H1 (cell line): Measurements from ENCODE around the gene KIF13A. TPM values are rescaled to one million over a fixed set of nuclear protein-coding genes. Genes with fewer than 3 reads are reported as not detected.

Experiments
- CTCF ChIA-PET: fragments of 300-600 bp; sonication (Branson Sonifier 250); formaldehyde crosslinking; loops from one replicate; lab custom pipeline; 2021; ENCODE audit not compliant: partially characterized antibody; lab: Charles Lee
- POLR2A ChIA-PET: fragments of 300-600 bp; sonication (Branson Sonifier 250); formaldehyde crosslinking; loops from one replicate; lab custom pipeline; 2021; ENCODE audit warnings: inconsistent platforms; ENCODE audit not compliant: partially characterized antibody; lab: Charles Lee
- DNase-seq, 2 experiments: peaks; one replicate each; pipeline versions ENCODE4 v3.0.0 to v3.0.0-alpha.2; 2010 to 2022; ENCODE audit warnings: low spot score in 2 of 2, low read depth in 1 of 2, mixed read lengths in 1 of 2
- FAIRE-seq: peaks from 2 replicates; lab custom pipeline; 2011; peaks lifted over from hg19 to GRCh38; lab: Jason Lieb, UNC
- H2AFZ ChIP-seq: 2 replicates; pipeline ENCODE4 v1.8.1; 2012; ENCODE audit warnings: low read length, inconsistent platforms
- H2AK5ac ChIP-seq: 2 replicates; pipeline ENCODE4 v1.6.1; 2013; ENCODE audit warnings: low read depth, low read length
- H2BK120ac ChIP-seq: replicated peaks from 2 replicates; pipeline ENCODE3; 2013; ENCODE audit warnings: low read depth, low read length, inconsistent platforms
- H2BK12ac ChIP-seq: 2 replicates; pipeline ENCODE4 v1.6.1; 2013; ENCODE audit warnings: low read depth, low read length
- H2BK15ac ChIP-seq: 2 replicates; pipeline ENCODE4 v1.6.1; 2013; ENCODE audit warnings: low read length
- H2BK20ac ChIP-seq: 2 replicates; pipeline ENCODE4 v1.6.1; 2013; ENCODE audit warnings: low read length
- H2BK5ac ChIP-seq: 2 replicates; pipeline ENCODE4 v1.6.1; 2013; ENCODE audit warnings: low read depth, low read length
- H3K14ac ChIP-seq: 2 replicates; pipeline ENCODE4 v1.6.1; 2013; ENCODE audit warnings: inconsistent platforms; ENCODE audit not compliant: insufficient read length
- H3K18ac ChIP-seq: 2 replicates; pipeline ENCODE4 v1.6.1; 2013; ENCODE audit warnings: low read length; ENCODE audit errors: extremely low read depth
- H3K23ac ChIP-seq: 2 replicates; pipeline ENCODE4 v1.6.1; 2013; ENCODE audit warnings: inconsistent platforms; ENCODE audit not compliant: insufficient read length
- H3K23me2 ChIP-seq: 2 replicates; pipeline ENCODE4 v1.6.1; 2013; ENCODE audit warnings: low read depth, low read length
- H3K27ac ChIP-seq: 2 replicates; pipeline ENCODE4 v1.6.1; 2011; ENCODE audit warnings: low read depth, low read length, inconsistent platforms
- H3K27me3 ChIP-seq, 4 experiments: replicated peaks in 1 of 4; 1 replicate in 1 of 4; 2 replicates in 3 of 4; pipeline versions ENCODE4 v1.6.1 to v1.8.1; 2011 to 2013; ENCODE audit warnings: low read length in 3 of 4, mild to moderate bottlenecking in 3 of 4, inconsistent platforms in 2 of 4, mixed read lengths in 2 of 4, moderate library complexity in 1 of 4; ENCODE audit not compliant: control insufficient read depth in 3 of 4, insufficient read depth in 3 of 4; ENCODE audit errors: extremely low read depth in 1 of 4
- H3K36me3 ChIP-seq, 4 experiments: 2 replicates each; pipeline versions ENCODE4 v1.6.1 to v1.8.1; 2011 to 2013; ENCODE audit warnings: mild to moderate bottlenecking in 4 of 4, low read length in 3 of 4, moderate library complexity in 2 of 4, control low read depth in 1 of 4, inconsistent platforms in 1 of 4; ENCODE audit not compliant: insufficient read depth in 4 of 4, control insufficient read depth in 2 of 4
- H3K4ac ChIP-seq: replicated peaks from 2 replicates; pipeline ENCODE3; 2013; ENCODE audit warnings: low read length, low read depth, mixed read lengths, inconsistent platforms; ENCODE audit not compliant: insufficient read length
- H3K4me1 ChIP-seq, 4 experiments: replicated peaks in 1 of 4; 1 replicate in 1 of 4; 2 replicates in 3 of 4; pipeline versions ENCODE4 v1.6.1 to v1.8.1; 2011 to 2013; ENCODE audit warnings: low read length in 3 of 4, inconsistent platforms in 2 of 4, mixed read lengths in 1 of 4; ENCODE audit not compliant: insufficient read depth in 4 of 4, control insufficient read depth in 3 of 4
- H3K4me2 ChIP-seq, 2 experiments: 2 replicates each; pipeline versions ENCODE4 v1.6.1 to v1.8.1; 2011 to 2013; ENCODE audit warnings: low read depth in 2 of 2, low read length in 2 of 2, control low read depth in 1 of 2, inconsistent platforms in 1 of 2, mild to moderate bottlenecking in 1 of 2; ENCODE audit not compliant: insufficient read depth in 1 of 2
- H3K4me3 ChIP-seq, 4 experiments: fragments of 200-600, 300-600 bp in 1 of 4; sonication (generic), shearing (Covaris generic), sonication (Bioruptor Twin) in 1 of 4; 2 replicates each; pipeline versions ENCODE4 v1.5.1 to v1.8.1; 2011 to 2016; ENCODE audit warnings: low read length in 4 of 4, low read depth in 3 of 4, control low read depth in 2 of 4, inconsistent platforms in 2 of 4, mild to moderate bottlenecking in 2 of 4, mixed read lengths in 1 of 4, moderate library complexity in 1 of 4; ENCODE audit not compliant: insufficient read depth in 2 of 4; ENCODE audit errors: extremely low read depth in 1 of 4
- H3K56ac ChIP-seq: replicated peaks from 2 replicates; pipeline ENCODE3; 2013; ENCODE audit warnings: low read depth, mild to moderate bottlenecking, mixed read lengths, low read length, inconsistent platforms; ENCODE audit not compliant: insufficient read length
- H3K79me1 ChIP-seq: 2 replicates; pipeline ENCODE4 v1.6.1; 2013; ENCODE audit warnings: low read depth, low read length, control low read depth
- H3K79me2 ChIP-seq, 2 experiments: 2 replicates each; pipeline versions ENCODE4 v1.6.1 to v1.8.1; 2012 to 2013; ENCODE audit warnings: low read length in 2 of 2, mild to moderate bottlenecking in 2 of 2, inconsistent platforms in 1 of 2; ENCODE audit not compliant: insufficient read depth in 2 of 2, control insufficient read depth in 1 of 2
- H3K9ac ChIP-seq, 4 experiments: replicated peaks in 1 of 4; 1 replicate in 1 of 4; 2 replicates in 3 of 4; pipeline versions ENCODE4 v1.6.1 to v1.8.1; 2011 to 2013; ENCODE audit warnings: low read depth in 3 of 4, low read length in 3 of 4, control low read depth in 2 of 4, mild to moderate bottlenecking in 2 of 4, moderate library complexity in 2 of 4, inconsistent platforms in 1 of 4; ENCODE audit errors: extremely low read depth in 1 of 4
- H3K9me3 ChIP-seq, 2 experiments: 2 replicates each; pipeline versions ENCODE4 v1.6.1 to v1.8.1; 2012 to 2013; ENCODE audit warnings: mild to moderate bottlenecking in 2 of 2, moderate library complexity in 2 of 2, control low read depth in 1 of 2, inconsistent platforms in 1 of 2, low read depth in 1 of 2, low read length in 1 of 2, mixed read lengths in 1 of 2; ENCODE audit not compliant: insufficient read depth in 2 of 2
- H4K20me1 ChIP-seq, 2 experiments: replicated peaks in 1 of 2; 2 replicates each; pipeline versions ENCODE3 to v1.8.1; 2011 to 2013; ENCODE audit warnings: inconsistent platforms in 2 of 2, low read length in 2 of 2, mild to moderate bottlenecking in 1 of 2; ENCODE audit not compliant: insufficient read depth in 2 of 2, control insufficient read depth in 1 of 2
- H4K5ac ChIP-seq: 2 replicates; pipeline ENCODE4 v1.6.1; 2013; ENCODE audit warnings: low read length, low read depth, mixed read lengths, inconsistent platforms; ENCODE audit not compliant: insufficient read length
- H4K8ac ChIP-seq: 2 replicates; pipeline ENCODE4 v1.8.0; 2013; ENCODE audit warnings: mild to moderate bottlenecking, moderate library complexity, low read length, inconsistent platforms; ENCODE audit not compliant: insufficient read depth; ENCODE audit errors: extremely low read depth
- H4K91ac ChIP-seq: replicated peaks from 2 replicates; pipeline ENCODE3; 2013; ENCODE audit warnings: low read length, mixed read lengths, inconsistent platforms; ENCODE audit not compliant: insufficient read length
- BRCA1 ChIP-seq: IDR thresholded peaks from 2 replicates; pipeline ENCODE4 v1.6.1; 2012; ENCODE audit warnings: low read depth, low read length, improper control_type of control experiment
- CHD2 ChIP-seq: IDR thresholded peaks from 2 replicates; pipeline ENCODE4 v1.6.1; 2012; ENCODE audit warnings: low read length, improper control_type of control experiment
- E2F6 ChIP-seq: IDR thresholded peaks from 2 replicates; pipeline ENCODE4 v1.6.1; 2012; ENCODE audit warnings: inconsistent platforms
- KDM1A ChIP-seq: fragments of 200-600, 300-600 bp; sonication (generic); IDR thresholded peaks from 2 replicates; pipeline ENCODE4 v1.7.1; 2016; ENCODE audit warnings: mild to moderate bottlenecking, low read length, borderline replicate concordance
- KDM5A ChIP-seq: fragments of 200-600 bp; IDR thresholded peaks from 2 replicates; pipeline ENCODE4 v1.7.1; 2012; ENCODE audit warnings: mild to moderate bottlenecking, low read length, inconsistent platforms, mixed read lengths
- TCF12 ChIP-seq: IDR thresholded peaks from 2 replicates; pipeline ENCODE4 v1.6.1; 2011; ENCODE audit warnings: low read depth, mild to moderate bottlenecking, low read length
- TEAD4 ChIP-seq: IDR thresholded peaks from 2 replicates; pipeline ENCODE4 v1.6.1; 2012; ENCODE audit warnings: low read depth, low read length, inconsistent platforms, mixed read lengths
- USF2 ChIP-seq: IDR thresholded peaks from 2 replicates; pipeline ENCODE4 v1.6.1; 2011; ENCODE audit warnings: low read length, improper control_type of control experiment
- WGBS, 2 experiments: shearing (Covaris generic) in 1 of 2; methylation state at CpG; one replicate each; pipeline versions ENCODE4 v1.1.6 to v1.1.7; 2013 to 2015; ENCODE audit warnings: low lambda C conversion rate in 2 of 2, mixed read lengths in 2 of 2, inconsistent platforms in 1 of 2, low coverage in 1 of 2, missing lambda C conversion rate in 1 of 2; ENCODE audit not compliant: insufficient replicate concordance in 2 of 2, insufficient coverage in 1 of 2, insufficient read length in 1 of 2; ENCODE audit errors: extremely low coverage in 1 of 2, missing lambda C conversion rate in 1 of 2; 5-methylcytosine and 5-hydroxymethylcytosine counted together
- polyA plus RNA-seq, 7 experiments: library from polyadenylated mRNA; depleted of rRNA in 3 of 7; stranded (reverse) in 5 of 7; unstranded in 2 of 7; fragments of >200 nt in 5 of 7; fragments of 200-250 nt in 2 of 7; gene quantifications; 1 replicate in 5 of 7; 2 replicates in 1 of 7; 4 replicates in 1 of 7; pipeline versions ENCODE4 v1.2.1 to v1.2.3, GENCODE V29; 2011 to 2013; ENCODE audit warnings: missing spikeins in 2 of 7, mixed read lengths in 2 of 7
- total RNA-seq: library from RNA; stranded (reverse); fragmentation: NEBNext Ultra II Directional; extraction: Animal tissue kit (Norgen Biotek cat#: 25700); gene quantifications from 2 replicates; pipeline ENCODE4 v1.2.1, GENCODE V29; 2021

The KIF13A gene
- total and polyA plus RNA-seq, 2 of the 8 experiments (the other 6 are each of a cell fraction or from before 2014, with no cell fraction given): 14.7 to 40.8 TPM

- H2BK5ac ChIP-seq: no peak overlapping the region
- H2BK15ac ChIP-seq: no peak overlapping the region
- H3K14ac ChIP-seq: no peak overlapping the region
- H2AK5ac ChIP-seq: no peak overlapping the region
- H2BK12ac ChIP-seq: no peak overlapping the region
- H4K5ac ChIP-seq: no peak overlapping the region
- no peaks in the 10 kb centered on the region for H3K36me3 ChIP-seq
- ChIA-PET CTCF (interaction anchor here (0.6 to 1.0 kb wide), 2 partner anchors 9 to 23 kb away, joined by 3 to 5 read pairs; no protein-coding TSS in a partner anchor), POLR2A (no interaction called here)
- H3K4me2 ChIP-seq: no peak overlapping the region
- H3K9ac ChIP-seq: no peak overlapping the region
- H3K23ac ChIP-seq: no peak overlapping the region
- H4K8ac ChIP-seq: no peak overlapping the region
- no peak for DNase-seq
- H3K4ac ChIP-seq: no peak overlapping the region
- FAIRE-seq: no peak
- H3K23me2 ChIP-seq: no peaks in the 10 kb centered on the region
- WGBS, 2 experiments: 85% methylated on average over 1 of the region's 1 CpG; no CpG with 5 or more reads in 1 of the 2 experiments
- no peaks in the 10 kb centered on the region for H3K9me3 ChIP-seq
- no peaks in the 10 kb centered on the region; the same call in 1 of the 2 replicates for H3K79me1 ChIP-seq
- no peak overlapping the region for H4K91ac ChIP-seq
- H2BK20ac ChIP-seq: no peak overlapping the region
- TF ChIP-seq BRCA1 (no peak), KDM5A (no peak), USF2 (no peak), TCF12 (no peak), CHD2 (no peak), E2F6 (no peak), TEAD4 (no peak), KDM1A (no peak)
- peaks cover 4 to 91% of the 10 kb centered on the region in 2 experiments; a peak in 3 of 4 replicates for H3K79me2 ChIP-seq
- H3K56ac ChIP-seq: no peak overlapping the region
- H2AFZ ChIP-seq: no peak overlapping the region
- H2BK120ac ChIP-seq: no peak overlapping the region
- no peaks in the 10 kb centered on the region for H3K27me3 ChIP-seq
- no peak overlapping the region for H3K27ac ChIP-seq
- H3K4me3 ChIP-seq: no peak overlapping the region
- H3K18ac ChIP-seq: no peak overlapping the region
- H3K4me1 ChIP-seq: peaks cover 0 to 5% (median 3%) of the 10 kb centered on the region in 4 experiments; a peak in 4 of 7 replicates
- H4K20me1 ChIP-seq: peaks cover 0 to 1% of the 10 kb centered on the region in 2 experiments
Measured at GRCh38 chr6:17959302-17959701, 28.1 kb downstream of the KIF13A start.
